GM19397 (cell line): ENCODE data around the gene ABCA4.

Source experiments
- ATAC-seq: cut with Tn5 transposase; IDR thresholded peaks from one replicate; pipeline ENCODE4 v1.9.1; 2021; ENCODE audit warnings: mild to moderate bottlenecking, moderate library complexity; ENCODE audit not compliant: unreplicated experiment

Gene ABCA4

GRCh38 chr1:94084547-94084946 is 36.4 kb downstream of the ABCA4 start:
- no peak for ATAC-seq

GRCh38 chr1:94084085-94084484 is 36.9 kb downstream of the ABCA4 start:
- no peak for ATAC-seq

GRCh38 chr1:94083681-94084080 is 37.3 kb downstream of the ABCA4 start:
- no peak for ATAC-seq

GRCh38 chr1:94081566-94082344 is 39.2 kb downstream of the ABCA4 start:
- ATAC-seq = no peak

- no peak for ATAC-seq
These were observed 41.0 kb downstream of the ABCA4 start for GRCh38 chr1:94079989-94080388.

GRCh38 chr1:94079080-94079940 is 41.6 kb downstream of the ABCA4 start:
- ATAC-seq = no peak

GRCh38 chr1:94072840-94073522 is 48.0 kb downstream of the ABCA4 start:
- no peak for ATAC-seq

GRCh38 chr1:94071976-94072375 is 49.0 kb downstream of the ABCA4 start:
- no peak for ATAC-seq

GRCh38 chr1:94071391-94071790 is 49.6 kb downstream of the ABCA4 start:
- ATAC-seq = no peak

- ATAC-seq = no peak
These were observed 50.1 kb downstream of the ABCA4 start for GRCh38 chr1:94070865-94071264.

- ATAC-seq = no peak
These were observed 51.0 kb downstream of the ABCA4 start for GRCh38 chr1:94069919-94070285.

GRCh38 chr1:94068999-94069918 is 51.7 kb downstream of the ABCA4 start:
- no peak for ATAC-seq

- ATAC-seq = no peak
These were observed 52.6 kb downstream of the ABCA4 start for GRCh38 chr1:94068096-94068998.

- no peak for ATAC-seq
These were observed 53.8 kb downstream of the ABCA4 start for GRCh38 chr1:94067196-94067595.

GRCh38 chr1:94063379-94063778 is 57.6 kb downstream of the ABCA4 start:
- ATAC-seq = no peak

GRCh38 chr1:94061513-94062443 is 59.2 kb downstream of the ABCA4 start:
- peak; percentile 82 for ATAC-seq

GRCh38 chr1:94060720-94061119 is 60.2 kb downstream of the ABCA4 start:
- ATAC-seq = no peak

GRCh38 chr1:94058766-94059165 is 62.2 kb downstream of the ABCA4 start:
- no peak for ATAC-seq
